Adrenal gland (tissue), 5 donors: ENCODE results near the gene SEMA4C.

Experiments used
- POLR2A ChIP-seq, 2 donors: fragments of 450-650 bp; IDR thresholded peaks; one replicate each; pipeline ENCODE4 v1.6.1; 2017; ENCODE audit warnings: antibody characterized with exemption in 2 of 2, mild to moderate bottlenecking in 2 of 2, moderate library complexity in 1 of 2
- TF ChIP-seq, protein P1 (sequence below), 6 experiments: fragments of 450-650 bp in 4 of 6; fragments of 200-600 bp in 2 of 6; sonication (generic) in 1 of 6; IDR thresholded peaks; 1 replicate in 5 of 6; 2 replicates in 1 of 6; pipeline versions ENCODE4 v1.5.1 to v1.8.0; 2016 to 2021; ENCODE audit warnings: antibody characterized with exemption in 6 of 6, mild to moderate bottlenecking in 2 of 6, moderate library complexity in 1 of 6
- donor health status: DM: no; HTN: no; CAD: no.

DNA sequence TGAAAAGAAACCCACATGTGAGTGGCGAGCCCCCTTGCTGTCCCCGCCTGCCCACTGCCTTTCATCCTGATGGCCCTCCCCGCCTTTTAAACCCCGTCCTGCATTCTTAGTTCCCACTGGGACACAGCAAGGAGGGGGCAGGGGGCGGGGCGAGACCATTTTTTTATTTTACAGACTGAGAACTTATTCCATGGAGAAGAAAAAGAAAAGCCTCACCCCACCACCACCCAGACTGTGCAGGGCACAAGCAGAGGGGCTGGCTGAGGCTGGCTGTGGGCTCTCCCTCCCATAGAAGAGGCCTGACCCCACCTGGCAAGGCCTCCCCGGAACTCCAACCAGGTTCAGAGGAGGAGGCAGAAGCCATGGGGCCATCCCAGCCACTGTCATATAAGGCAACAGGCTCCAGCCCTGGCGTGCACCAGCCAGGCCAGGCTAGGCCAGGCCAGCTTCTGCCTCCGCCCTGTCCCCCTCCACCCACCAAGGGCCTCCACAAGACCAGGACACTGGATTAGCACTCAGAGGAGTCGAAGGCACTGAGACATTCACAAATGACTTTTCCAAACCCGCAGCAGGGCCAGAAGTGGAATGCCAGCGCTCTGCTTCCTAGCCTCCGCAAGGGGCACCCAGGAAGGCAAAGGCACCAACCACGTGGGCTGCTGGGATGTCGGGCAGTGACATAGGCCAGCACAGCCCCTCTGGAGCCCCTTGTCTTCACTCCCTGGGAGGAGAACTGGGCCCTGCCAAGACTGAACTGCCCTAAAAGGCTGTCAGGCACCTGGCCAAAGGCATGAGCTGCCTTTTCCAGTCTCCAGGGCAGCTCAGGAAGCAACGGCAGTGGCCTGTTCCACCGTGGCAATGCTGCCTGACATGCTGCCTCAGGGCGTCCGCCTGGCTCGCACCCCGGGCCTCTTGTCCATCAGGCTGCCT is 37.5 kb upstream of the SEMA4C start:
- TF ChIP-seq, protein P1, sequence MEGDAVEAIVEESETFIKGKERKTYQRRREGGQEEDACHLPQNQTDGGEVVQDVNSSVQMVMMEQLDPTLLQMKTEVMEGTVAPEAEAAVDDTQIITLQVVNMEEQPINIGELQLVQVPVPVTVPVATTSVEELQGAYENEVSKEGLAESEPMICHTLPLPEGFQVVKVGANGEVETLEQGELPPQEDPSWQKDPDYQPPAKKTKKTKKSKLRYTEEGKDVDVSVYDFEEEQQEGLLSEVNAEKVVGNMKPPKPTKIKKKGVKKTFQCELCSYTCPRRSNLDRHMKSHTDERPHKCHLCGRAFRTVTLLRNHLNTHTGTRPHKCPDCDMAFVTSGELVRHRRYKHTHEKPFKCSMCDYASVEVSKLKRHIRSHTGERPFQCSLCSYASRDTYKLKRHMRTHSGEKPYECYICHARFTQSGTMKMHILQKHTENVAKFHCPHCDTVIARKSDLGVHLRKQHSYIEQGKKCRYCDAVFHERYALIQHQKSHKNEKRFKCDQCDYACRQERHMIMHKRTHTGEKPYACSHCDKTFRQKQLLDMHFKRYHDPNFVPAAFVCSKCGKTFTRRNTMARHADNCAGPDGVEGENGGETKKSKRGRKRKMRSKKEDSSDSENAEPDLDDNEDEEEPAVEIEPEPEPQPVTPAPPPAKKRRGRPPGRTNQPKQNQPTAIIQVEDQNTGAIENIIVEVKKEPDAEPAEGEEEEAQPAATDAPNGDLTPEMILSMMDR (IDR thresholded peaks at IDR 0.05): no peak
- no peak for TF ChIP-seq POLR2A (IDR thresholded peaks at IDR 0.05)
